CD4-positive, alpha-beta T cell treated with Interleukin-10 for 1 hour (primary cell): ENCODE data around the gene UGT2B17.
"Not testable (repeated sequence)": the region's sequence is repeated elsewhere in the genome, so short reads cannot be mapped to it uniquely, and the experiment has no call there.

Experiments
- DNase-seq: peaks from one replicate; pipeline ENCODE4 v3.0.0-alpha.2; 2020

The UGT2B17 gene

GRCh38 chr4:68576272-68577125 lies at the start of gene UGT2B17:
Gene UGT2B17, minus strand, starts transcription at chr4:68576322. Its CDS starts 7,838 bp downstream, at chr4:68568484.
- no peak for DNase-seq

DNA sequence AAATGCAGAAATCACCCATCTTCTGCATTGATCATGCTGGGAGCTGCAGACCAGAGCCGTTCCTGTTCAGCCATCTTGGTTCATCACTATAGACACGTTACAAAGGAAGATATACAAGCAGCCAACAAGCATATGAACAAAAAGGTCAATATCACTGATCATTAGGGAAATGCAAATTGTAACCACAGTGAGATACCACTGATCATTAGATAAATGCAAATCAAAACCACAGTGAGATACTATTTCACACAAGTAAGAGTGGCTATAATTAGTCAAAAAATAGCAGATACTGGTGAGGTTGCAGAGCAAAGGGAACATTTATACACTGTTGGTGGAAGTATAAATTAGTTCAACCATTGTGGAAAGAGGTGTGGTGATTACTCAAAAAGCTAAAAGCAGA lies 46.6 kb upstream of the UGT2B17 start:
- DNase-seq = not testable (repeated sequence)

DNA sequence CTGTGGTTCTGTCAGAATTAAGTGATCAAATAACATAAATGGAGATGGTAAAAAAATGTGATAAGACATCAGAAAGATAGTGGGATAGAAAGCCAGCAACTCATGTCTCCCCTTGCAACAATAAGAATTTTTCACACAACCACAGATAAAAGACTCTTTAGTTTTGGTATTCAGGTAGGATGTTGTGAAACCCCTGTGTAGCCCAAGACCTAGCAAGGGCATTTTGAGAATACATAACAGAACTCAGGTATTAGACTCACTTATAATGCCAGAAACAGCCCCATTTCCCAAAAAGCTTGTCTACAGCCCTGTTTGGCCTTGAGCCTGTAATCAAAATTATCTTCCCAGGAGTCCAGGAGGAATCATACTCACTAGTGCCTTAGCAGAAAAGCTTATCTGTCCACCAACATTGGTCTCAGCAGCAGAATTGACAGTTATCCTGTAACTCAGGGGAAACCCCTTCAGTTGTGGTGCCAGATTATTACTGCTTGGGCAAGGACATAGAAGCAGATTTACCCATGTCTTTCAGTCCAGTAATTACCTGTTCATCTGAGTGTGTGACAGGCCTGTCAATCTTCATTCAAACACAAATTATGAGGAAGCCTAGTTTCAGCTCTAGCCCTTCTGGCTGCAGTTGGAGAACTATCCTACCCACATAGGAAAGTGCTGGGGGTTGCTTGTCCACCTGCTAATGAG lies 41.0 kb upstream of the UGT2B17 start:
- no peak for DNase-seq

GRCh38 chr4:68615699-68616422 lies 39.7 kb upstream of the UGT2B17 start:
- DNase-seq = no peak

DNA sequence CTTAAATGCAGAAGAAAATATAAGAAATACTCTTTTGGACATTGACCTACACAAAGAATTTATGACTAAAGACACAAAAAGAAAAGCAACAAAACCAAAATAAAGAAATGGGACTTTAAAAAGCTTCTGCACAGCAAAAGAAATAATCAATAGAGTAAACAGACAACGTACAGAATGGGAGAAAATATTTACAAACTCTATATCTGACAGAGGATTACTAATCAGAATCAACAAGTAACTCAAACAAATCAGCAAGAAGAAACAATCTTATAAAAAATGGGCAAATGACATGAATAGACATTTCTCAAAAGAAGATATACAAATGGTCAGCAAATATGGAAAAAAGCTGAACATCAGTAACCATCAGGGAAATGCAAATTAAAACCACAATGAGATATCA lies 37.6 kb upstream of the UGT2B17 start:
- no peak for DNase-seq

DNA sequence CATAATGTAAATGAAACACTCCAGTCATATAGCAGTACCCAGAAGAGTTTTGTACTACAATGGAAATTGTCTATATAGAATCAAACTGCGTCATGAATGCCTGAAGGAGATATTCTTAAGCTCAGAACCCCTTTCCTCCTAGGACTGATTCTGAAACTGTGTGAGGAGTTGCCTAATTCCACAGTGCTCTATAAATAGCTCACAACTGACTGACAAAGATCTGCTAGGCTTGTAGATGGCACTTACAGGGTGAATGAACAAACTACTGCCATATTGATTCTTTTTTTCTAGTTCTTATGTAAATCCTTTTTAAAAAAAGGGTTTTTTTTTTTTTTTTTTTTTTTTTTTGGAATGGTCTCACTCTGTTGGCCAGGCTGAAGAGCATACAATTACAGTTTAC lies 30.1 kb upstream of the UGT2B17 start:
- DNase-seq = no peak

GRCh38 chr4:68599150-68599549 lies 23.0 kb upstream of the UGT2B17 start:
- no peak for DNase-seq

DNA sequence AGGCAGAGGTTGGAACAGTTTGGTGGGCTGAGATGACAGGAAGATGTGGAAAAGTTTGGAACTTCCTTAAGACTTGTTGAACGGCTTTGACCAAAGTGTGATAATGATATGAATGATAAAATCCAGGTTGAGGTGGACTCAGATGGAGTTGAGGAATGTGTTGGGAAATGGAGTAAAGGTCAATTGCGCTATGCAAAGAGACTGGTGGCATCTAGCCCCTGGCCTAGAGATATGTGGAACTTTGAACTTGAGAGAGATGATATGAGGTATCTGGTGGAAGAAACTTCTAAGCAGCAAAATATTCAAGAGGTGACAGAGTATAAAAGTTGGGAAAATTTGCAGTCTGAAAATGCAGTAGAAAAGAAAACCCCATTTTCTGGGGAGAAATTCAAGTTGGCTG lies 21.4 kb upstream of the UGT2B17 start:
- DNase-seq = no peak

- DNase-seq = no peak
Observed at GRCh38 chr4:68594678-68595077, 18.6 kb upstream of the UGT2B17 start.

DNA sequence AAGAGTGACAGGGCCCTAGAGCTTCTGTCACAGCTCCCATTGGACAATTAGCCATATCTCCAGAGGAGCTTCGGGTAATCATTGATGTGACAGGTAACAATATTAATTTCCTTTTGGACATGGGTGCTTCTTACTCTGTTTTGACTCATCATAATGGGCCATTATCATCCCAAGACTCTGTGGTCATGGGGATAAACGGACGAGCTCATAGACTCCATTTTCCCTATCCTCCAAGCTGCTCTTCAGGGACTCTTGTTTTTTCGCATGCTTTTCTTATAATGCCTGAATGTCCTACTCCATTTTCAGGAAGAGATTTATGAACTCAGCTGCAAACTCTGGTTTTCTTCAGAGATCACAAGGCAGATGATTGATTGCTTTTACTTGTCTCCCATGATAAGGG lies 17.0 kb upstream of the UGT2B17 start:
- DNase-seq = no peak

DNA sequence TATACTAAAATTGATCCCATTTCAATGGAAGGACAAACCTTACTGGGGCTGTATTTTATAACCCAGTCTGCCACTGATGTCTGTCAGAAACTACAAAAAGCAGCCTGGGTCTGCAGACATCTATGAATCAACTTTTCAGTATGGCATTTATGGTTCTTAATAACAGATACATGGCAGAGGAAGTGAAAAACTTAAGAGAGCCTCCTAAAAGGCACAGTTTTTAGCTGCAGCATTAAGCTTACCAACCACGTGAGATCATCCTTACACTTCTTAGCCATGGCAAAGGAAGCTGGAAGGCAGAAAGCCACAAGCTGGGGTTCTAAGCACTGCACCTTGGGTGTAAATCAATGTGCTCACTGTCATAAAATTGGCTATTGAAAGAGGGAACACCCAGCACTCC lies 16.6 kb upstream of the UGT2B17 start:
- DNase-seq = no peak

- DNase-seq = no peak
Observed at GRCh38 chr4:68591204-68591603, 15.1 kb upstream of the UGT2B17 start.

DNA sequence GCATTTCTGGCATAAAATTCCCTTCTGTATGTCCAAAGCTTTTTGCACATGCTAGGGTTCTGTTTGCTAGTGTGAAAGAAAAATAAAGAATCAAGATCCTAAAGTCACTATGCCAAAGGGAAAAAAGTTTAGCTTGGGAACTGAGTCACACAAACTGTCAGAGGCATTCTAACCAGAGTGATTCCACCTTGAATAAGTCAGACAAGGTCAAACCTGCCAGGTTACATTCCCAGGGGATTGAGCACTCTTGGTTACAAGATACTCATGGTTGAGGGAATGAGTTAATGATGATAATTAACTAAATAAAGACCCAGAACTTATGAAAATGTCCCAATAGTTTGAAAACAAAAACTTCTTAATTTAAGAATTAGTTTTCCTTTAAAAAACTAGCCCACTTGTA lies 13.7 kb upstream of the UGT2B17 start:
- DNase-seq = no peak

GRCh38 chr4:68582339-68582717 lies 6.2 kb upstream of the UGT2B17 start:
- no peak for DNase-seq

- no peak for DNase-seq
Observed at GRCh38 chr4:68581383-68582338, 5.5 kb upstream of the UGT2B17 start.

DNA sequence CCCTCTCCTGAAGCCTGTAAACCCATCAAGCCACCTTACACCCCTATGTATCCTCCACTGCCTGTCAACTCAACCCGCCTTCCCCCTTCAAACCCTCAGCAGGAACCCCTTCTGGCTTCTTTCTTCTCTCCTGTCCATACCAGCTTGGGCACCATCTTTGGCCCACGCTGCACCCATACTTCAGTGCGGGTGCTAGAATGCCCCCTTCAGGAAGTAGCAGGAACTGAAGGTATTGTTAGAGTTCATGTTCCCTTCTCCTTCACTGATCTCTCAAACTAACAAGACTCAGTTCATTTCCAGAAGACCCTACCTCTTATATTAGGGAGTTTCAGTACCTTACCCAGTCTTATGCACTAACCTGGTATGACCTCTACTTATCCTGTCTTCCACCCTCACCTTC lies 1.5 kb upstream of the UGT2B17 start:
- no peak for DNase-seq

GRCh38 chr4:68575636-68576035 lies 486 bp downstream of the UGT2B17 start:
- not testable (repeated sequence) for DNase-seq

DNA sequence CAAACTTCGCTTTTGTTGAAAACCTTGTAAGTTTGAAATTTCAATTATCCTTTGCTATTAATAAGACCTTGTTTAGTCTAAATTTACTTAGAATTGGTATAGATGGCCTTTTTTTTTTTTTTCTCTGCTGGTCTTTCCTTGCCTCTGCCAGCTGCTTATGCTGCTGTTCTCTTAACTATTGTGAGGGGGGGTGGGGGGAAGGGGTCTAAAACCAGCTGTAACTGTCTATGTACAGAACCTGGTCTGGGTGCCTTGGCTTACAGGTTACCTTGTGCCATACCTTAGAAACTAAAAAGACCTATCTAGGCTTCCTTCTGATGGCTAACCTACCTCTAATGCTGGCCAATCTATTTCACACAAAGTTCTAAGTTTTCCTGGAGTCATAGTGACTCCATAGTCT lies 1.0 kb downstream of the UGT2B17 start:
- no peak for DNase-seq

- no peak for DNase-seq
Observed at GRCh38 chr4:68572653-68573170, 3.4 kb downstream of the UGT2B17 start.

DNA sequence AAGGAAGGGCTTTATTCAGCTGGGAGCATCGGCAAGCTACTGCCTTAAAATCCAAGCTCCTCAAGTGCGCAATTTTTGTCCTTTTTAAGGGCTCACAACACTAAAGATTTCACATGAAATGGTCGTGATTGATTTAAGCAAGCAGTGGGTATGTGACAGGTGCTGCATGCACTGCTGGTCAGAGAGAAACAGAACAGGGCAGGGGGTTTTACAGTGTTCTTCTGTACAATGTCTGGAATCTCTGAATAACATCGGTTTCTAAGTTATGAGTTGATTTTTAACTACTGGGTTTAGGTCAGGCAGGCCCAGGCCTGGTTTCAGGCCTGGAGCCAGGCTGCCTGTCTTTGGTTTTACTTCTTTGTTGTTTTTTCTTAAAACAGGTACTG lies 6.0 kb downstream of the UGT2B17 start:
- DNase-seq = no peak

- DNase-seq = no peak
Observed at GRCh38 chr4:68569466-68570121, 6.5 kb downstream of the UGT2B17 start.

DNA sequence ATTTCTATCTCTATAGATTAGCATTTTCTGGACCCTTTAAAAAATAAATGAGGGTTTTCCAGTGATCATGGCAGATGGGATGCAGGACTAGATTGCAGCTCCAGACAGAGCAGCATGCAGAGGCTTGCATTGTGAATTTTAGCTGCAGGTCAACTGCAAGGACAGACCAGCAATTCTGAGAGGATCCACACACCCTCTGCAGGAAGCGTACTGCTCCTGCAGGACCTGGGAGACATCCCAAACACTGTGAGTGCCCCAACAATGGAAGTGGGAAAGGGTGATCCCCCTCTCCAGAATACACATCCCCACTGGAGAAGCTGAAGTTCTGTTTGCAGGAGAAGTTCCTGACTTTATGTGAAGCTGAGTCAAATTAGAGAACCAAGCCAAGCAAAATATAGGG lies 7.1 kb downstream of the UGT2B17 start:
- not testable (repeated sequence) for DNase-seq
